Stomach (tissue), 4 donors: ENCODE results near the gene ZZZ3.

Source experiments
- EP300 ChIP-seq: sonication (generic); formaldehyde crosslinking; IDR thresholded peaks from one replicate; pipeline ENCODE4 v1.6.1; 2017; ENCODE audit warnings: antibody characterized with exemption
- POLR2A ChIP-seq, 4 donors: fragments of 450-650 bp; IDR thresholded peaks; one replicate each; pipeline ENCODE4 v1.6.1; 2016; ENCODE audit warnings: antibody characterized with exemption in 4 of 4, control low read depth in 2 of 4, mild to moderate bottlenecking in 1 of 4, moderate library complexity in 1 of 4

GRCh38 chr1:77683160-77684148 is 996 bp upstream of the ZZZ3 start:
- TF ChIP-seq EP300 (no peak), POLR2A (IDR thresholded peaks at IDR 0.05) (peak in 1 of 4 donors; percentile 7)
